ENCODE measurements around the gene SLC49A4.

SLC49A4 gene

DNA sequence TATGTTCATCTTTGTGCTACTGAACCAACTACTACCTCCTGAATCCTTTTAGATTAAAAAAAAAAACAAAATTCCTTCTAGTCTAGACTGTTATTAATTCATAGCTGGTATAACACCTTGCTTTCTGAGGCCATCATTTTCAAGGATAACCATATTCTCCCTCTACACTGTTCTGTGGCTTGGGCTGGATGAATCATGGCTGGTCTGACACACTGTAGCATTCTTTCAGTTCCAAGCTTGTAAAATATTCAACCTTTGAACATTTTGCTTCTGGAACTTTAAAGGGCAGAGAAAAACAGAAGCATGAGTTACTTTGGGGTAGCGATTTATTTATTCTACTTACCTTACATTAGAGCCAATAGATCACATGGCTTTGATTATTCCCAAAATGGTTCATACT lies 8.8 kb upstream of the SLC49A4 start:
- H3K9me3 ChIP-seq (ENCODE audit: control insufficient read depth, insufficient read depth, low read length) = 0 out of 2 replicates have a peak, but pooled peaks cover 8% of the 10 kb centered on the region
- no peaks in the 10 kb centered on the region for H3K36me3 ChIP-seq (ENCODE audit: control insufficient read depth, insufficient read depth, low read length)
- H3K9ac ChIP-seq (ENCODE audit: low read depth, low read length) = no peak overlapping the region
- H3K27ac ChIP-seq (ENCODE audit: low read depth, low read length) = no peak overlapping the region
- H3K4me3 ChIP-seq (ENCODE audit: low read depth, low read length) = no peak overlapping the region
- no peaks in the 10 kb centered on the region for H3K27me3 ChIP-seq (ENCODE audit: control insufficient read depth, insufficient read depth, low read length)
- H3K4me1 ChIP-seq (ENCODE audit: control insufficient read depth, insufficient read depth, low read length) = no peaks in the 10 kb centered on the region

- no peak overlapping the region for H3K4me3 ChIP-seq (ENCODE audit: low read depth, low read length)
- no peaks in the 10 kb centered on the region for H3K36me3 ChIP-seq (ENCODE audit: control insufficient read depth, insufficient read depth, low read length)
- H3K9ac ChIP-seq (ENCODE audit: low read depth, low read length) = no peak overlapping the region
- no peaks in the 10 kb centered on the region for H3K27me3 ChIP-seq (ENCODE audit: control insufficient read depth, insufficient read depth, low read length)
- H3K4me1 ChIP-seq (ENCODE audit: control insufficient read depth, insufficient read depth, low read length) = peaks cover 2% of the 10 kb centered on the region; the same call in 1 of the 2 replicates
- H3K27ac ChIP-seq (ENCODE audit: low read depth, low read length) = no peak overlapping the region
- 0 out of 2 replicates have a peak, but pooled peaks cover 3% of the 10 kb centered on the region for H3K9me3 ChIP-seq (ENCODE audit: control insufficient read depth, insufficient read depth, low read length)
These were observed 7.0 kb upstream of the SLC49A4 start for GRCh38 chr3:122787872-122788271.

DNA sequence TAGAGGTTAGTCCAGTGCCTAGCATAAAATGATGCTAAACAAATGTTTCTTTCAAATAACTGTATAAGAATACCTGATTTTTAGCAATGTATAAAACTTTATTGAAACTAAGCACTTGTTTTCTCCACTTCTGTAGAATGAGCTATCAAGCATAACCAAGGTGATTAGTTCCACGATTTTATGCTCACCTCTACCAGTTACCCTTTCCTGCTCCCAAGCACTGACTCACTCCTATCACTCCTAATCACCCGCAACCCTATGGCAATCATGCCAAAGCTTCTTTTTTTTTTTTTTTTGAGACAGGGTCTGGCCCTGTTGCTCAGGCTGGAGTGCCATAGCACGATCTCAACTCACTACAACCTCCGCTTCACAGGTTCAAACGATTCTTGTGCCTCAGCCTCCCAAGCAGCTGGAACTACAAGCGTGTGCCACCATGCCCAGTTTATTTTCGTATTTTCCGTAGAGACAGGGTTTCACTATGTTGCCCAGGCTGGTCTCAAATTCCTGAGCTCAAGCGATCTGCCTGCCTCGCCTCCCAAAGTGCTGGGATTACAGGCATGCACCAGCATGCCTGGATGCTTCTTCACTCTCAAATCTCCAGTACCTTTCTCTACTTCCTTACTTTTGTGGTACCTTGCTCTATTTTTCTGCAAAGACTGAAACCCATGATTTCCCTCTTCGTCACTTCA lies 5.1 kb upstream of the SLC49A4 start:
- H3K27me3 ChIP-seq (ENCODE audit: control insufficient read depth, insufficient read depth, low read length) = no peaks in the 10 kb centered on the region
- H3K9me3 ChIP-seq (ENCODE audit: control insufficient read depth, insufficient read depth, low read length) = no peaks in the 10 kb centered on the region
- H3K9ac ChIP-seq (ENCODE audit: low read depth, low read length) = no peak overlapping the region
- peaks cover 7% of the 10 kb centered on the region; the same call in 1 of the 2 replicates for H3K4me1 ChIP-seq (ENCODE audit: control insufficient read depth, insufficient read depth, low read length)
- H3K27ac ChIP-seq (ENCODE audit: low read depth, low read length) = no peak overlapping the region
- no peak overlapping the region for H3K4me3 ChIP-seq (ENCODE audit: low read depth, low read length)
- no peaks in the 10 kb centered on the region for H3K36me3 ChIP-seq (ENCODE audit: control insufficient read depth, insufficient read depth, low read length)

GRCh38 chr3:122793568-122794416 lies 1.1 kb upstream of the SLC49A4 start, which contains the start of gene HSPBAP1:
Gene HSPBAP1 (minus strand): TSS chr3:122793831. CDS start chr3:122793680, 151 bp downstream.
- peaks cover 12% of the 10 kb centered on the region; the same call in 1 of the 2 replicates for H3K4me1 ChIP-seq (ENCODE audit: control insufficient read depth, insufficient read depth, low read length)
- H3K27me3 ChIP-seq (ENCODE audit: control insufficient read depth, insufficient read depth, low read length) = peaks cover 12% of the 10 kb centered on the region
- peak within 1 kb of the TSS; percentile 86 for H3K9ac ChIP-seq (ENCODE audit: low read depth, low read length)
- peak within 1 kb of the TSS; percentile 75 for H3K4me3 ChIP-seq (ENCODE audit: low read depth, low read length)
- H3K27ac ChIP-seq (ENCODE audit: low read depth, low read length) = peak within 1 kb of the TSS; percentile 98
- H3K36me3 ChIP-seq (ENCODE audit: control insufficient read depth, insufficient read depth, low read length) = no peaks in the 10 kb centered on the region
- no peaks in the 10 kb centered on the region for H3K9me3 ChIP-seq (ENCODE audit: control insufficient read depth, insufficient read depth, low read length)

GRCh38 chr3:122794483-122794778 lies 438 bp upstream of the SLC49A4 start:
- Histone ChIP-seq H3K36me3 (ENCODE audit: control insufficient read depth, insufficient read depth, low read length) (no peaks in the 10 kb centered on the region), H3K4me1 (ENCODE audit: control insufficient read depth, insufficient read depth, low read length) (peaks cover 12% of the 10 kb centered on the region; the same call in 1 of the 2 replicates), H3K9ac (ENCODE audit: low read depth, low read length) (peak overlapping the region; percentile 86), H3K27me3 (ENCODE audit: control insufficient read depth, insufficient read depth, low read length) (peaks cover 12% of the 10 kb centered on the region), H3K9me3 (ENCODE audit: control insufficient read depth, insufficient read depth, low read length) (no peaks in the 10 kb centered on the region), H3K4me3 (ENCODE audit: low read depth, low read length) (peak overlapping the region; percentile 75), H3K27ac (ENCODE audit: low read depth, low read length) (peak overlapping the region; percentile 98)

DNA sequence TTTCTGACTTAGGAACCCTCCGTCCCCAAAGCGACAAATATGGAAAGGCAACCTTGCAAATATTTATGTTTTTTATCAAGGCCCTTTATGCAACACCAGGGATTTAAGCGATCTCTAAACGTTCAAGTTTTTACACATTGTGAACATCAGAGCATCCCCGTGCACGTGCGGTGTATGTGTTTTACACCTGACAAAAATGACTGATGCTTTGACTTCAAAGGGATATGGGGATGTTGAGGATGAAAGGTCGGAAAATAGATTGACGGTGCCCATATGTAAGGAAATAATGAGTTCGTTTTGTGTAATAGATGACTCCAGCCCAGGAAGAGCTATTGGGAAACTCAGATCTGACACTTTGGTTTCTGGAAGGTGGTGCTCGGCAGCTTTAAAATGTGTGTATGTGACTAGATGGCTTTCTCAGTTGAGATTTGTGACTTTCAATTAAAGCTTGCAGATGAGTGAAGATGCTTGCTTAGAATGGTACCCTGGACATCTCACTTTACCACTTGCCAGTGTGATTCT lies 866 bp downstream of the SLC49A4 start:
- peaks cover 12% of the 10 kb centered on the region for H3K27me3 ChIP-seq (ENCODE audit: control insufficient read depth, insufficient read depth, low read length)
- H3K36me3 ChIP-seq (ENCODE audit: control insufficient read depth, insufficient read depth, low read length) = no peaks in the 10 kb centered on the region
- H3K4me1 ChIP-seq (ENCODE audit: control insufficient read depth, insufficient read depth, low read length) = peaks cover 12% of the 10 kb centered on the region; the same call in 1 of the 2 replicates
- no peaks in the 10 kb centered on the region for H3K9me3 ChIP-seq (ENCODE audit: control insufficient read depth, insufficient read depth, low read length)
- H3K9ac ChIP-seq (ENCODE audit: low read depth, low read length) = peak overlapping the region; percentile 76
- H3K4me3 ChIP-seq (ENCODE audit: low read depth, low read length) = peak overlapping the region; percentile 75
- no peak overlapping the region for H3K27ac ChIP-seq (ENCODE audit: low read depth, low read length)

- peaks cover 12% of the 10 kb centered on the region; the same call in 1 of the 2 replicates for H3K4me1 ChIP-seq (ENCODE audit: control insufficient read depth, insufficient read depth, low read length)
- H3K36me3 ChIP-seq (ENCODE audit: control insufficient read depth, insufficient read depth, low read length) = no peaks in the 10 kb centered on the region
- peaks cover 12% of the 10 kb centered on the region for H3K27me3 ChIP-seq (ENCODE audit: control insufficient read depth, insufficient read depth, low read length)
- H3K4me3 ChIP-seq (ENCODE audit: low read depth, low read length) = no peak overlapping the region
- no peak overlapping the region for H3K9ac ChIP-seq (ENCODE audit: low read depth, low read length)
- H3K9me3 ChIP-seq (ENCODE audit: control insufficient read depth, insufficient read depth, low read length) = no peaks in the 10 kb centered on the region
- no peak overlapping the region for H3K27ac ChIP-seq (ENCODE audit: low read depth, low read length)
These were observed 2.4 kb downstream of the SLC49A4 start for GRCh38 chr3:122797291-122797690.

DNA sequence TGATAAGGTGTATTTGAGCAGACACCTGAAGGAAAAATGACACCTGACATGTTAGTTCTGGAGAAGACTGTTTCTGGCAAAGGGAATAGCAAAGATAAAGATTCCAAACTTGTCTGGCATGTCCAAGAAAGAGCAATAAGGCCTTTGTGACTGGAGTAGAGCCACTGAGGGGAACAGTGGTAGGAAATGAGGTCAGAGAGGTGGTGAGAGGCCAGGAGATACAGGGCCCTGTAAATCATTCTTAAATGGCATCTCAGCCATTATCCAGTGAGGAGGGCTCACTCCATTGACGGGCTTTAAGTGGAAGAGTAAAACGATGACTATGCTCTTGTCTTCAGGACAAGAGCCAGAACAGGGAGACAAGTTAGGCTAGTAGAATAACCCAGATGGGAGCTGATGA lies 4.5 kb downstream of the SLC49A4 start:
- Histone ChIP-seq H3K27me3 (ENCODE audit: control insufficient read depth, insufficient read depth, low read length) (peaks cover 12% of the 10 kb centered on the region), H3K27ac (ENCODE audit: low read depth, low read length) (no peak overlapping the region), H3K36me3 (ENCODE audit: control insufficient read depth, insufficient read depth, low read length) (no peaks in the 10 kb centered on the region), H3K9ac (ENCODE audit: low read depth, low read length) (no peak overlapping the region), H3K9me3 (ENCODE audit: control insufficient read depth, insufficient read depth, low read length) (no peaks in the 10 kb centered on the region), H3K4me1 (ENCODE audit: control insufficient read depth, insufficient read depth, low read length) (0 out of 2 replicates have a peak, but pooled peaks cover 5% of the 10 kb centered on the region), H3K4me3 (ENCODE audit: low read depth, low read length) (no peak overlapping the region)

DNA sequence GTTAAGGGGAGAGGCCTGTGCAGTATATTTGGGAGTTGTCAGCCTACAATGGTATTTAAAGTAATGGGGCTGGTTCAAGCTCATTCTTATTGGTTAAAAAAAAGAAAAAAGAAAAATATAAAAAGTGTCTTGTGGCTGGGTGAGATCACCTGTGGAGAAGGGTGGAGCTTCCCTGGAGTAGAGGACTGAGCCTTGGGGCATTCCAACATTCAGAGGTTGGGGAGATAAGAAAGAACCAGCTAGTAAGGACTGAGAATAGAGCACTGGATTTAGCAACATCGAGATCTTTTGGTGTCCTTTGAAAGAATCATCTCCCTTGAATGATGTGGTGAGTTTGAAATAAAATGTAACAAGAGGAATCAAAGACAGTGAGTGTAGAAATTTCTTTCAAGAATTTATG lies 5.2 kb downstream of the SLC49A4 start:
- Histone ChIP-seq H3K4me3 (ENCODE audit: low read depth, low read length) (no peak overlapping the region), H3K27me3 (ENCODE audit: control insufficient read depth, insufficient read depth, low read length) (peaks cover 12% of the 10 kb centered on the region), H3K9ac (ENCODE audit: low read depth, low read length) (no peak overlapping the region), H3K4me1 (ENCODE audit: control insufficient read depth, insufficient read depth, low read length) (0 out of 2 replicates have a peak, but pooled peaks cover 5% of the 10 kb centered on the region), H3K36me3 (ENCODE audit: control insufficient read depth, insufficient read depth, low read length) (no peaks in the 10 kb centered on the region), H3K27ac (ENCODE audit: low read depth, low read length) (no peak overlapping the region), H3K9me3 (ENCODE audit: control insufficient read depth, insufficient read depth, low read length) (no peaks in the 10 kb centered on the region)

GRCh38 chr3:122800706-122801237 lies 5.9 kb downstream of the SLC49A4 start:
- Histone ChIP-seq H3K27ac (ENCODE audit: low read depth, low read length) (no peak overlapping the region), H3K4me1 (ENCODE audit: control insufficient read depth, insufficient read depth, low read length) (0 out of 2 replicates have a peak, but pooled peaks cover 2% of the 10 kb centered on the region), H3K9me3 (ENCODE audit: control insufficient read depth, insufficient read depth, low read length) (no peaks in the 10 kb centered on the region), H3K27me3 (ENCODE audit: control insufficient read depth, insufficient read depth, low read length) (peaks cover 9% of the 10 kb centered on the region), H3K9ac (ENCODE audit: low read depth, low read length) (no peak overlapping the region), H3K36me3 (ENCODE audit: control insufficient read depth, insufficient read depth, low read length) (no peaks in the 10 kb centered on the region), H3K4me3 (ENCODE audit: low read depth, low read length) (no peak overlapping the region)

Measured in HUES48 (cell line).